ENCODE results near the gene NEK9.
A peak's percentile ranks its signal among the peaks of the same experiment; 100 is the strongest.
"Not testable (repeated sequence)": the region's sequence is repeated elsewhere in the genome, so short reads cannot be mapped to it uniquely, and the experiment has no call there.

The NEK9 gene

GRCh38 chr14:75107186-75107585 is 19.7 kb downstream of the NEK9 start:
- DNase-seq (ENCODE audit: low spot score): no peak

GRCh38 chr14:75101491-75101890 is 25.4 kb downstream of the NEK9 start:
- DNase-seq (ENCODE audit: low spot score): no peak

GRCh38 chr14:75098682-75099081 is 28.2 kb downstream of the NEK9 start:
- no peak for DNase-seq (ENCODE audit: low spot score)

GRCh38 chr14:75098212-75098611 is 28.6 kb downstream of the NEK9 start:
- DNase-seq (ENCODE audit: low spot score): no peak

GRCh38 chr14:75096959-75097358 is 29.9 kb downstream of the NEK9 start:
- no peak for DNase-seq (ENCODE audit: low spot score)

- no peak for DNase-seq (ENCODE audit: low spot score)
Measured at GRCh38 chr14:75095690-75096089, 31.2 kb downstream of the NEK9 start.

- DNase-seq (ENCODE audit: low spot score): no peak
Measured at GRCh38 chr14:75094896-75095295, 32.0 kb downstream of the NEK9 start.

GRCh38 chr14:75092698-75093097 is 34.1 kb downstream of the NEK9 start:
- no peak for DNase-seq (ENCODE audit: low spot score)

GRCh38 chr14:75091251-75091650 is 35.6 kb downstream of the NEK9 start:
- DNase-seq (ENCODE audit: low spot score): no peak

GRCh38 chr14:75090353-75090752 is 36.5 kb downstream of the NEK9 start:
- DNase-seq (ENCODE audit: low spot score): no peak

- peak; percentile 52 for DNase-seq (ENCODE audit: low spot score)
Measured at GRCh38 chr14:75088566-75089373, 38.1 kb downstream of the NEK9 start.

GRCh38 chr14:75088153-75088552 is 38.7 kb downstream of the NEK9 start:
- no peak for DNase-seq (ENCODE audit: low spot score)

- no peak for DNase-seq (ENCODE audit: low spot score)
Measured at GRCh38 chr14:75084513-75084912, 42.3 kb downstream of the NEK9 start.

- no peak for DNase-seq (ENCODE audit: low spot score)
Measured at GRCh38 chr14:75083271-75083670, 43.6 kb downstream of the NEK9 start.

- DNase-seq (ENCODE audit: low spot score): no peak
Measured at GRCh38 chr14:75081660-75082229, 45.1 kb downstream of the NEK9 start.

- DNase-seq (ENCODE audit: low spot score): no peak
Measured at GRCh38 chr14:75079521-75079920, 47.3 kb downstream of the NEK9 start.

GRCh38 chr14:75077794-75078193 is 49.1 kb downstream of the NEK9 start:
- DNase-seq (ENCODE audit: low spot score): no peak

GRCh38 chr14:75070383-75070782 is 56.5 kb downstream of the NEK9 start:
- DNase-seq (ENCODE audit: low spot score): no peak

- DNase-seq (ENCODE audit: low spot score): no peak
Measured at GRCh38 chr14:75069811-75070145, 57.1 kb downstream of the NEK9 start.

GRCh38 chr14:75069121-75069810 is 57.6 kb downstream of the NEK9 start, which contains the start of gene ZC2HC1C:
TSS of gene ZC2HC1C (plus strand) at chr14:75069641. CDS start at chr14:75070574, 933 bp downstream.
- peak; percentile 95 for DNase-seq (ENCODE audit: low spot score)

GRCh38 chr14:75068294-75069120 is 58.3 kb downstream of the NEK9 start:
- no peak for DNase-seq (ENCODE audit: low spot score)

- not testable (repeated sequence) for DNase-seq (ENCODE audit: low spot score)
Measured at GRCh38 chr14:75067765-75068164, 59.1 kb downstream of the NEK9 start.
